HG03159 (cell line): ENCODE measurements around the gene GSK3B.

ENCODE experiments used
- ATAC-seq: cut with Tn5 transposase; IDR thresholded peaks from one replicate; pipeline ENCODE4 v1.9.1; 2021; ENCODE audit warnings: mild to moderate bottlenecking, moderate library complexity; ENCODE audit not compliant: unreplicated experiment

GSK3B gene

GRCh38 chr3:120098710-120099109 is 4.5 kb upstream of the GSK3B start:
- no peak for ATAC-seq

- no peak for ATAC-seq
Measured at GRCh38 chr3:120095979-120096426, 1.8 kb upstream of the GSK3B start.

- ATAC-seq, result peak; percentile 47
Measured at GRCh38 chr3:120095226-120095978, 1.2 kb upstream of the GSK3B start.

GRCh38 chr3:120094776-120095225 is 554 bp upstream of the GSK3B start:
- peak; percentile 72 for ATAC-seq

- ATAC-seq, result no peak
Measured at GRCh38 chr3:120093119-120093910, 932 bp downstream of the GSK3B start.

- no peak for ATAC-seq
Measured at GRCh38 chr3:120092474-120092873, 1.8 kb downstream of the GSK3B start.

- ATAC-seq, result no peak
Measured at GRCh38 chr3:120090422-120090821, 3.8 kb downstream of the GSK3B start.

GRCh38 chr3:120089089-120089488 is 5.2 kb downstream of the GSK3B start:
- no peak for ATAC-seq

- ATAC-seq, result no peak
Measured at GRCh38 chr3:120088622-120089021, 5.6 kb downstream of the GSK3B start.

- no peak for ATAC-seq
Measured at GRCh38 chr3:120081719-120082118, 12.5 kb downstream of the GSK3B start.

GRCh38 chr3:120080836-120081235 is 13.4 kb downstream of the GSK3B start:
- no peak for ATAC-seq

- ATAC-seq, result no peak
Measured at GRCh38 chr3:120077731-120078130, 16.5 kb downstream of the GSK3B start.

- ATAC-seq, result no peak
Measured at GRCh38 chr3:120072867-120073525, 21.3 kb downstream of the GSK3B start.

- no peak for ATAC-seq
Measured at GRCh38 chr3:120071259-120071658, 23.0 kb downstream of the GSK3B start.

- ATAC-seq, result no peak
Measured at GRCh38 chr3:120070263-120070981, 23.8 kb downstream of the GSK3B start.

GRCh38 chr3:120067083-120067482 is 27.2 kb downstream of the GSK3B start:
- ATAC-seq, result no peak

GRCh38 chr3:120066634-120067033 is 27.6 kb downstream of the GSK3B start:
- no peak for ATAC-seq

GRCh38 chr3:120064641-120065040 is 29.6 kb downstream of the GSK3B start:
- no peak for ATAC-seq

- ATAC-seq, result no peak
Measured at GRCh38 chr3:120062474-120062873, 31.8 kb downstream of the GSK3B start.

- ATAC-seq, result no peak
Measured at GRCh38 chr3:120059081-120059864, 35.0 kb downstream of the GSK3B start.
